Colonic mucosa (tissue), 4 donors: ENCODE measurements around the gene MEGF6. TPM values are rescaled to one million over a fixed set of nuclear protein-coding genes. Genes with fewer than 3 reads are reported as not detected.

Source experiments
- DNase-seq: peaks from one replicate; pipeline ENCODE4 v3.0.0-alpha.2; 2020
- H3K27ac ChIP-seq: fragments of 200-600 bp; one replicate; pipeline ENCODE4 v1.8.0; 2021
- H3K27me3 ChIP-seq: fragments of 200-600 bp; one replicate; pipeline ENCODE4 v1.8.0; 2021
- H3K36me3 ChIP-seq: fragments of 200-600 bp; one replicate; pipeline ENCODE4 v1.8.0; 2021
- H3K4me1 ChIP-seq: fragments of 200-600 bp; one replicate; pipeline ENCODE4 v1.8.0; 2021; ENCODE audit warnings: mild to moderate bottlenecking
- H3K4me3 ChIP-seq: fragments of 200-600 bp; one replicate; pipeline ENCODE4 v1.8.0; 2021
- H3K9ac ChIP-seq, 2 donors: one replicate each; pipeline ENCODE4 v1.7.0; 2013; ENCODE audit warnings: control low read depth in 2 of 2, low read depth in 2 of 2, low read length in 2 of 2
- H3K9me3 ChIP-seq: fragments of 200-600 bp; one replicate; pipeline ENCODE4 v1.8.0; 2021
- intact Hi-C: fragments of 100-400 bp; cut with DNase I; formaldehyde crosslinking; loops from one replicate; pipeline ENCODE4 v1.14.1; 2022
- total RNA-seq, 2 donors: library from RNA; stranded (reverse); fragmentation: NEBNext Ultra II Directional in 1 of 2; extraction: Animal tissue kit (Norgen Biotek cat#: 25700) in 1 of 2; gene quantifications; one replicate each; pipeline ENCODE4 v1.2.1, GENCODE V29; 2021
- TF ChIP-seq, protein P1 (sequence below): fragments of 200-600 bp; IDR thresholded peaks from one replicate; pipeline ENCODE4 v1.8.0; 2022; ENCODE audit warnings: antibody characterized with exemption, mild to moderate bottlenecking
- donor health status: healthy.
- donor health status: DM: no; HTN: no; CAD: no.
- donor health status: DM: no; HTN: no; CAD: no.

MEGF6 gene
- total RNA-seq, 2 donors from 2014 or later: 5.2 to 6.4 TPM

DNA sequence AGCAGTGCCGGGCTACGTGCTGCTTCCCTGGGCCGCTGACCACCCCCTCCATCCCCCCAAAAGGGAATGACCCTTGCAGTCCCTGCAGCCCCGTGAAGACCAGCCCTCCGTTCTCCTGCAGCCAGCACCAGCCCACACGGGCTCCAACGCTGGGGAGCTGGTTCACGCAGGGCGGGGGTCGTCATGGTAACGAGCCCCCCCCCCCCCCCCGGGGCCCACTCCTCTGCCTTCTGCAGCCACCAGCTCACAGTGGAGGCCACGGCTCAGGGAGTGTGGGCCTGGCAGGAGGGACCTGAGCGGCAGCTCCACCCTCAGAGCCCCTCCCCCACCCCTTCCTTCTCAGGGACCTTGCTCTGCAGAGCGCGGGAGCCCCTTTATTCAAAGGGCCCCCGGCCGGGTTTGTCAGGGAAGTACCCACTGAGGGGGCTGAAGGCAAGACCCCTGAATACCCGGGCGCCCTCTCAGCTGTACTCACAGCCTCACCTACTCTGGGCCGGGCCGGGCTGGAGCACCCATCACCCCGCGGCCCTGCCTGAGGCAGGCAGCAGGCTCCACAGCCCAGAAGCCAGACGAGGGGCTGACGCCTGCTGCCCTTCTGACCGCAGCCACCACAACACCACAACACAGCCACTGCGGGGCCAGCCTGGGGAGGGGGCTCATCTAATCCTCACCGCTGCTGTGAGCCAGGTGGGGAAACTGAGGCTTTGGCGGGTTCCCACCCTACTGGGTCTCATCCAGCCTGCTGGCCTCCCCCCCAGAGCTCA is 12.6 kb downstream of the MEGF6 start:
- Histone ChIP-seq H3K9me3 (no peaks in the 10 kb centered on the region), H3K27me3 (no peaks in the 10 kb centered on the region), H3K4me3 (no peak overlapping the region), H3K9ac (no peak overlapping the region), H3K27ac (no peak overlapping the region), H3K36me3 (no peaks in the 10 kb centered on the region), H3K4me1 (no peaks in the 10 kb centered on the region)
- intact Hi-C loops: no loop called here
- DNase-seq: no peak
- TF ChIP-seq, protein P1, sequence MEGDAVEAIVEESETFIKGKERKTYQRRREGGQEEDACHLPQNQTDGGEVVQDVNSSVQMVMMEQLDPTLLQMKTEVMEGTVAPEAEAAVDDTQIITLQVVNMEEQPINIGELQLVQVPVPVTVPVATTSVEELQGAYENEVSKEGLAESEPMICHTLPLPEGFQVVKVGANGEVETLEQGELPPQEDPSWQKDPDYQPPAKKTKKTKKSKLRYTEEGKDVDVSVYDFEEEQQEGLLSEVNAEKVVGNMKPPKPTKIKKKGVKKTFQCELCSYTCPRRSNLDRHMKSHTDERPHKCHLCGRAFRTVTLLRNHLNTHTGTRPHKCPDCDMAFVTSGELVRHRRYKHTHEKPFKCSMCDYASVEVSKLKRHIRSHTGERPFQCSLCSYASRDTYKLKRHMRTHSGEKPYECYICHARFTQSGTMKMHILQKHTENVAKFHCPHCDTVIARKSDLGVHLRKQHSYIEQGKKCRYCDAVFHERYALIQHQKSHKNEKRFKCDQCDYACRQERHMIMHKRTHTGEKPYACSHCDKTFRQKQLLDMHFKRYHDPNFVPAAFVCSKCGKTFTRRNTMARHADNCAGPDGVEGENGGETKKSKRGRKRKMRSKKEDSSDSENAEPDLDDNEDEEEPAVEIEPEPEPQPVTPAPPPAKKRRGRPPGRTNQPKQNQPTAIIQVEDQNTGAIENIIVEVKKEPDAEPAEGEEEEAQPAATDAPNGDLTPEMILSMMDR: no peak

DNA sequence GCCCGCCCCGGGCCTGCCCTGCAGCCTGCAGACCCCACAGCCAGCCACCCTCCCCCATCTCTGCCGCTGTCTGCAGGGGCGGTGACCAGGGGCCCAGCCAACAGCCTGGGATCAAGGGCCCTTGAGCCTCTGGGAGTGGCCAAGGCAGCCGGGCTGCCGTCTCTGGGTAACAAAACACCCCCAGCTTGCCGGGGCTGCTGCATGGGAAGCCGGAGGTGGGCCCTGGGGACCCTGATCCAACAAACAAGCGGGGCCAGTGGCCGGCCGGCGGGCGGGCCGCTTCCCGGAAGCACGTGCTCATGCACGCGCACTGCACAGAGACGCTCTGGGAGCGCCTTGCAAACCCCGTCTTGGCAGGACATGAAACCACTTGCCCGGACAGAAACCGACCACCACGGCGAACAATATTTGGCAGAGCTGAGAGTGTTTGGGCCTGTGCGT is 13.2 kb downstream of the MEGF6 start:
- Histone ChIP-seq H3K27ac (no peak overlapping the region), H3K9ac (no peak overlapping the region), H3K9me3 (no peaks in the 10 kb centered on the region), H3K4me3 (no peak overlapping the region), H3K4me1 (no peaks in the 10 kb centered on the region), H3K27me3 (no peaks in the 10 kb centered on the region), H3K36me3 (no peaks in the 10 kb centered on the region)
- DNase-seq: no peak
- intact Hi-C loops: no loop called here
- TF ChIP-seq, protein P1: no peak

DNA sequence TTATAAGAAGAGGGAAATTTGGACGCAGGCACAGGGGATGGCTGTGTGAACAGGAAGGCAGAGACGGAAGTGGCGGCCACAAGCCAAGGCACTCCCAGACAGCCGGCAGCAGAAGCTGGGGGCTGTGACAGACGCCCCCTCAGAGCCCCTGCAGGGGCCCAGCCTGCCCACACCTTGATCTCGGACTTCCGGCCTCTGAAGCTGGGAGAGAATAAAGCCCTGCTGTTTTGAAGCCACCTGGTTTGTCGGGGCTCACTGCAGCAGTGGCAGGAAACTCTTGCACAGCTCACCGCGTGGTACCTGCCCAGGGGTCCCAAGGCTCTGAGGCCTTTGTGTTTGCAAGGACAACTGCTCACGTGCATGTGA is 13.7 kb downstream of the MEGF6 start:
- TF ChIP-seq, protein P1: no peak
- Histone ChIP-seq H3K4me3 (no peak overlapping the region), H3K36me3 (no peaks in the 10 kb centered on the region), H3K9me3 (no peaks in the 10 kb centered on the region), H3K27ac (no peak overlapping the region), H3K27me3 (no peaks in the 10 kb centered on the region), H3K9ac (peak overlapping the region in 1 of 2 donors; percentile 2), H3K4me1 (no peaks in the 10 kb centered on the region)
- DNase-seq: no peak
- intact Hi-C loops: no loop called here

DNA sequence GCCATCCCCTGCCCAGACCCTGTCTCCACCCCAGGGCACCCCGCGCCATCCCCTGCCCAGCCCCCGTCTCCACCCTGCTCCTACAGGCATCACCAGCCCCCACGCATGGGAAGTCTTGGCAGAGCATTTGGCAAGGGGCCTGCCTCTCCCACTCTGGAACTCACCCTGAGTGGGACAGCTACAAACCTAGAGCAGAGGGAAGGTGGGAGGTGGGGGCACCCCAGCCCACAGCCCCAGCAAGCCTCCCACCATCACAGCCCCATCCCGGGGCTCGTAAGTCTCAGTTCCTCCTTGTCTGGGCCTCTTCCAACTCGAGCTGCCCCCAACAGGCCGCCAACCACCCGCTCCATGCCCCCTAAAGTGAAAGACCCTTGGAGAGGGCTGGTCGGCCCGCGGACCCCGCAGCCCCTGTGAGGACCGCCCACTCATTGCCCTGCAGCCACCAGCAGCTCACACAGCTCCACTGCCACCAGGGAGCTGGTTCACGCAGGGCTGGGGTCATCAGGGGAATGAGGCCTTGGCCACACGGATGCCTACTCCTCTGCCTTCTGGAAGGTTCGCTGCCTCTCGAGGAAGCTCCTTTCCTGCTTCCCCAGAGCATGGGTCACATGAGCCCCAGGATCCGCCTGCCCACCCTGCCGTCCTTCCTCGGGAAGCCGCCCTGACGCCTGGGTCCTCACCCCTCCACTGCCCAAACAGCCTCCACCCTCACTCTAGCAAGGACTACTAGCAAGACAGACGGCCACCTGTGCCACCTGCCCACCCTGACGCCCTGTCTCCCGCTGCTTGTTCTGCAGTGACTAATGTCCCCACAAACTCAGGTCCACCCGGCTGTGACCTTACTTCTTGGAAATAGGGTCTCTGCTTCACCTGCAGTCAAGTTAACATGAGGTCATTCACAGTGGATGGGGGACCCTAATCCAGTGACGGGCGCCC is 14.4 kb downstream of the MEGF6 start:
- no peaks in the 10 kb centered on the region for H3K4me1 ChIP-seq
- TF ChIP-seq, protein P1: no peak
- H3K36me3 ChIP-seq: no peaks in the 10 kb centered on the region
- no peak overlapping the region for H3K9ac ChIP-seq
- H3K27ac ChIP-seq: no peak overlapping the region
- no peak overlapping the region for H3K4me3 ChIP-seq
- DNase-seq: no peak
- no peaks in the 10 kb centered on the region for H3K27me3 ChIP-seq
- intact Hi-C loops: no loop called here
- no peaks in the 10 kb centered on the region for H3K9me3 ChIP-seq

DNA sequence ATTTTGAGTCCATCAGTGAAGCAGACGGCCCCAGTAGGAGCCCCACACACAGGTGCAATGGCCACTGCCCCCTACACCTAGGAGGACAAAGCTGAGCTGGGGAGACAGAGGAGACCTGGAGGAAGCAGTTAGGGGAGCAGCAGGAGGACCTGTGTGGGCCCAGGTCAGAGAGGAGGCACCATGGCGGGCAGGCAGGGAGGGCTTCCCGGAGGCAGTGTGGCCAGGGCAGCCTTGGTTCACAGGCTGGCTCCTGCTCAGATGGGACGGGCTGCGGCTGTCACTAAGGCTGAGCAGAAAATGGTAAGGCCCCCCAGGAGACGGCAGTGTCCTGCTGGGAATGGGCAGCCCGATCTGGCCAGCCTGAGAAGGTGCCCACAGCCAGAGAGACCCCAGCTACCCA is 15.4 kb downstream of the MEGF6 start:
- no peak for DNase-seq

More for the DNA sequence above, 15.4 kb downstream of the MEGF6 start:
- no peaks in the 10 kb centered on the region for H3K9me3 ChIP-seq
- no peak overlapping the region for H3K9ac ChIP-seq
- no peaks in the 10 kb centered on the region for H3K36me3 ChIP-seq
- no peak overlapping the region for H3K4me3 ChIP-seq
- H3K4me1 ChIP-seq: no peaks in the 10 kb centered on the region
- no peak overlapping the region for H3K27ac ChIP-seq
- TF ChIP-seq, protein P1: no peak
- no peaks in the 10 kb centered on the region for H3K27me3 ChIP-seq
- intact Hi-C loops: no loop called here
